HepG2 (cell line): ENCODE measurements around the gene PPARA. TPM values are rescaled to one million over a fixed set of nuclear protein-coding genes. Genes with fewer than 3 reads are reported as not detected.

Source experiments
- ARNTL ChIP-seq: sonication (generic); formaldehyde crosslinking; IDR thresholded peaks from 2 replicates; pipeline ENCODE4 v1.4.0; 2020; ENCODE audit warnings: mild to moderate bottlenecking, missing genetic modification reagents
- CHD4 ChIP-seq: fragments of 200-600 bp; sonication (generic); IDR thresholded peaks from 2 replicates; pipeline ENCODE4 v1.7.0; 2017; ENCODE audit warnings: mild to moderate bottlenecking, low read length, borderline replicate concordance
- FIP1L1 ChIP-seq: fragments of 200-400 bp; formaldehyde crosslinking; IDR thresholded peaks from 2 replicates; pipeline ENCODE4 v1.6.1; 2018; ENCODE audit warnings: low read depth, mild to moderate bottlenecking, low read length, moderate library complexity, borderline replicate concordance; ENCODE audit not compliant: insufficient read depth
- HNRNPL ChIP-seq: fragments of 200-400 bp; formaldehyde crosslinking; IDR thresholded peaks from 2 replicates; pipeline ENCODE4 v1.6.1; 2017; ENCODE audit warnings: mild to moderate bottlenecking, low read depth, low read length
- ISL2 ChIP-seq: sonication (generic); formaldehyde crosslinking; IDR thresholded peaks from 2 replicates; pipeline ENCODE4 v1.5.0; 2020; ENCODE audit warnings: missing genetic modification reagents
- KAT7 ChIP-seq: IDR thresholded peaks from 2 replicates; pipeline ENCODE4 v1.6.1; 2018; ENCODE audit warnings: borderline replicate concordance, missing compliant biosample characterization
- KDM2A ChIP-seq: sonication (generic); formaldehyde crosslinking; IDR thresholded peaks from 2 replicates; pipeline ENCODE4 v1.4.0; 2020; ENCODE audit warnings: low read depth, missing genetic modification reagents, borderline replicate concordance
- MAF1 ChIP-seq: sonication (generic); formaldehyde crosslinking; IDR thresholded peaks from 2 replicates; pipeline ENCODE4 v1.5.0; 2020; ENCODE audit warnings: missing genetic modification reagents, borderline replicate concordance
- NFKBIZ ChIP-seq: IDR thresholded peaks from 2 replicates; pipeline ENCODE4 v1.6.1; 2018; ENCODE audit warnings: missing genetic modification reagents, missing compliant biosample characterization
- NRL ChIP-seq: sonication (generic); formaldehyde crosslinking; IDR thresholded peaks from 2 replicates; pipeline ENCODE4 v1.5.0; 2020; ENCODE audit warnings: missing genetic modification reagents, mild to moderate bottlenecking, moderate library complexity, borderline replicate concordance
- PHF8 ChIP-seq: sonication (generic); formaldehyde crosslinking; IDR thresholded peaks from 2 replicates; pipeline ENCODE4 v1.5.0; 2020; ENCODE audit warnings: missing genetic modification reagents
- POGK ChIP-seq: sonication (generic); formaldehyde crosslinking; conservative IDR thresholded peaks from 2 replicates; pipeline ENCODE4 v1.8.0; 2022; ENCODE audit warnings: mild to moderate bottlenecking, moderate library complexity, missing genetic modification reagents
- SAP130 ChIP-seq: IDR thresholded peaks from 2 replicates; pipeline ENCODE4 v1.6.1; 2016; ENCODE audit warnings: low read depth
- UBTF ChIP-seq: sonication (generic); formaldehyde crosslinking; IDR thresholded peaks from 2 replicates; pipeline ENCODE4 v1.4.0; 2020; ENCODE audit warnings: mild to moderate bottlenecking, missing genetic modification reagents
- ZFP1 ChIP-seq: IDR thresholded peaks from 2 replicates; pipeline ENCODE4 v1.6.1; 2016
- ZFX ChIP-seq: sonication (generic); formaldehyde crosslinking; IDR thresholded peaks from 2 replicates; pipeline ENCODE4 v1.4.0; 2020; ENCODE audit warnings: mild to moderate bottlenecking, low read depth, missing genetic modification reagents, moderate library complexity
- ZNF160 ChIP-seq: sonication (generic); formaldehyde crosslinking; IDR thresholded peaks from 2 replicates; pipeline ENCODE4 v1.8.0; 2022; ENCODE audit warnings: mild to moderate bottlenecking, inconsistent platforms, missing genetic modification reagents
- ZNF234 ChIP-seq: sonication (generic); formaldehyde crosslinking; conservative IDR thresholded peaks from 2 replicates; pipeline ENCODE4 v1.5.1; 2020; ENCODE audit warnings: mild to moderate bottlenecking, missing genetic modification reagents
- ZNF333 ChIP-seq: sonication (generic); formaldehyde crosslinking; IDR thresholded peaks from 2 replicates; pipeline ENCODE4 v1.4.0; 2020; ENCODE audit warnings: mild to moderate bottlenecking, missing genetic modification reagents, borderline replicate concordance
- ZNF546 ChIP-seq: sonication (generic); formaldehyde crosslinking; conservative IDR thresholded peaks from 2 replicates; pipeline ENCODE4 v1.8.1; 2023; ENCODE audit warnings: mild to moderate bottlenecking, missing genetic modification reagents
- ZNF558 ChIP-seq: sonication (generic); formaldehyde crosslinking; IDR thresholded peaks from 2 replicates; pipeline ENCODE4 v1.9.0; 2022; ENCODE audit warnings: mild to moderate bottlenecking, missing genetic modification reagents, borderline replicate concordance
- ZNF577 ChIP-seq: sonication (generic); formaldehyde crosslinking; IDR thresholded peaks from 2 replicates; pipeline ENCODE4 v1.4.0; 2020; ENCODE audit warnings: mild to moderate bottlenecking, low read depth, missing genetic modification reagents, borderline replicate concordance
- ZNF619 ChIP-seq: sonication (generic); formaldehyde crosslinking; IDR thresholded peaks from 2 replicates; pipeline ENCODE4 v1.4.0; 2020; ENCODE audit warnings: mild to moderate bottlenecking, missing genetic modification reagents
- polyA plus RNA-seq, 8 experiments: library from polyadenylated mRNA; depleted of rRNA in 3 of 8; stranded (reverse) in 7 of 8; unstranded in 1 of 8; fragments of >200 nt; fragmentation: Illumina TruSeq in 4 of 8; extraction: Trizol in 4 of 8; gene quantifications; 2 replicates each; pipeline versions ENCODE4 v1.2.1 to v1.2.3, GENCODE V29; 2011 to 2016; ENCODE audit warnings: low read depth in 4 of 8, missing spikeins in 1 of 8, mixed read lengths in 1 of 8; ENCODE audit not compliant: insufficient read depth in 1 of 8
- total RNA-seq, 5 experiments: library from RNA; depleted of rRNA; stranded (reverse); fragments of >200 nt; fragmentation: Illumina TruSeq; extraction: Trizol; gene quantifications; 2 replicates each; pipeline ENCODE4 v1.2.3, GENCODE V29; 2016; ENCODE audit warnings: low read depth in 1 of 5

PPARA gene
- total and polyA plus RNA-seq, 2 of the 13 experiments (the other 11 are each of a cell fraction or from before 2014, with no cell fraction given) = 18.2 to 24.7 TPM

GRCh38 chr22:46150655-46151477 is 540 bp downstream of the PPARA start (continued):
- TF ChIP-seq ZNF577 (CRISPR knock-in tag) = 0 out of 2 replicates have a peak, but pooled peaks have one; percentile 70
- TF ChIP-seq KAT7 (CRISPR knock-in tag) = peak; percentile 32; the same call in 1 of the 2 replicates
- 0 out of 2 replicates have a peak, but pooled peaks have one; percentile 54 for TF ChIP-seq ZNF558
- TF ChIP-seq ZFX (CRISPR knock-in tag) = peak; percentile 68
- no peak for TF ChIP-seq FIP1L1
- peak; percentile 53; the same call in 1 of the 2 replicates for TF ChIP-seq KDM2A (CRISPR knock-in tag)
- TF ChIP-seq SAP130 = peak; percentile 51
- 0 out of 2 replicates have a peak, but pooled peaks have one; percentile 11 for TF ChIP-seq HNRNPL
- 0 out of 2 replicates have a peak, but pooled peaks have one; percentile 18 for TF ChIP-seq MAF1 (CRISPR knock-in tag)
- peak; percentile 63 for TF ChIP-seq PHF8
- TF ChIP-seq ZNF234 (CRISPR knock-in tag) = no peak
- no peak for TF ChIP-seq ZNF546 (CRISPR knock-in tag)
- no peak for TF ChIP-seq ZNF619 (CRISPR knock-in tag)
- TF ChIP-seq ZNF160 (CRISPR knock-in tag) = no peak
- TF ChIP-seq NRL (CRISPR knock-in tag) = 0 out of 2 replicates have a peak, but pooled peaks have one; percentile 50
- TF ChIP-seq ARNTL (CRISPR knock-in tag) = 0 out of 2 replicates have a peak, but pooled peaks have one; percentile 16
- TF ChIP-seq NFKBIZ (CRISPR knock-in tag) = no peak
- TF ChIP-seq UBTF (CRISPR knock-in tag) = peak; percentile 91
- no peak for TF ChIP-seq CHD4
- no peak for TF ChIP-seq ZFP1 (CRISPR knock-in tag)
- no peak for TF ChIP-seq POGK (CRISPR knock-in tag)
- TF ChIP-seq ISL2 (CRISPR knock-in tag) = 0 out of 2 replicates have a peak, but pooled peaks have one; percentile 11
- no peak for TF ChIP-seq ZNF333 (CRISPR knock-in tag)
